Measurements from ENCODE around the gene PLEKHN1.

Gene PLEKHN1

GRCh38 chr1:961132-961669 is 5.1 kb upstream of the PLEKHN1 start:
- no peak for DNase-seq

GRCh38 chr1:962381-963300 is 3.6 kb upstream of the PLEKHN1 start:
- DNase-seq, result no peak

DNA sequence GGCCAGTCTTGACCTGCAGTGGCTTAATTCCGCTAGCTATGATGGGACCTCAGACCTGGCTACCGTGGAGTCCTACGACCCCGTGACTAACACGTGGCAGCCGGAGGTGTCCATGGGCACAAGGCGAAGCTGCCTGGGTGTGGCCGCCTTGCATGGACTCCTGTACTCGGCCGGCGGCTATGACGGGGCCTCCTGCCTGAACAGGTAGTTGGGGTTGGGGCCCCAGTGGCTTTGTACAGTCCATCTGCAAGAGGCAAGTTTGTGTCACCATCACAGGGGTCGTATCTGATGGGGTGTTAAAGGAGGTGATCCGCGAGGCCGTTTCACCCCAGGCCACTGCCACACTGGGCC is 3.0 kb upstream of the PLEKHN1 start:
- no peak for DNase-seq

DNA sequence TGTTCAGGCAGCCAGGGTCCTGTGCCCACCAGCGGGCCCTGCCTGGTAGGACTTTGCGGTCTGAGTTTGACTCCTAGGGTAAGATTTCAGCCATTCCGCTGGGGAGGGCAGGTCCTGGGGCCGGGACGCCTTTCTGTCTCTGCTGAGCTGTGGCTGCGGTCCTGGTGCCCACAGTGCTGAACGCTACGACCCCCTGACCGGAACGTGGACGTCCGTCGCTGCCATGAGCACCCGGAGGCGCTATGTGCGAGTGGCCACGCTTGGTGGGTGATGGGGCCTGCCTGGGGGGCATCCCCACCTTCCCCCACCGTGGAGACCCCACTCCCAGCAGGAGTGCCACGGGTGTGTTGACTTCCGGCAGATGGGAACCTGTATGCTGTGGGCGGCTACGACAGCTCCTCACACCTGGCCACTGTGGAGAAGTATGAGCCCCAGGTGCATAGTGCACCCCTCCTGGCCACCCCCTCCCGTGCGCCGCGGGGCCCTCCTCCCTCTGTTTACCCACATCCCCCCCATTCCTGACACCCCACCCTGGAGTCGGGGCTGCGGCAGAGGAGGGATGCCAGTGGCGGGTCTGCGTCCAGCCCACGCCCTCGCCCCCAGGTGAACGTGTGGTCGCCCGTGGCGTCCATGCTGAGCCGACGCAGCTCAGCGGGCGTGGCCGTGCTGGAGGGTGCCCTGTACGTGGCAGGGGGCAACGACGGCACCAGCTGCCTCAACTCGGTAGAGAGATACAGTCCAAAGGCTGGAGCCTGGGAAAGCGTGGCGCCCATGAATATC is 2.3 kb upstream of the PLEKHN1 start:
- no peak for DNase-seq

GRCh38 chr1:964691-965525 is 1.4 kb upstream of the PLEKHN1 start:
- DNase-seq, result no peak

DNA sequence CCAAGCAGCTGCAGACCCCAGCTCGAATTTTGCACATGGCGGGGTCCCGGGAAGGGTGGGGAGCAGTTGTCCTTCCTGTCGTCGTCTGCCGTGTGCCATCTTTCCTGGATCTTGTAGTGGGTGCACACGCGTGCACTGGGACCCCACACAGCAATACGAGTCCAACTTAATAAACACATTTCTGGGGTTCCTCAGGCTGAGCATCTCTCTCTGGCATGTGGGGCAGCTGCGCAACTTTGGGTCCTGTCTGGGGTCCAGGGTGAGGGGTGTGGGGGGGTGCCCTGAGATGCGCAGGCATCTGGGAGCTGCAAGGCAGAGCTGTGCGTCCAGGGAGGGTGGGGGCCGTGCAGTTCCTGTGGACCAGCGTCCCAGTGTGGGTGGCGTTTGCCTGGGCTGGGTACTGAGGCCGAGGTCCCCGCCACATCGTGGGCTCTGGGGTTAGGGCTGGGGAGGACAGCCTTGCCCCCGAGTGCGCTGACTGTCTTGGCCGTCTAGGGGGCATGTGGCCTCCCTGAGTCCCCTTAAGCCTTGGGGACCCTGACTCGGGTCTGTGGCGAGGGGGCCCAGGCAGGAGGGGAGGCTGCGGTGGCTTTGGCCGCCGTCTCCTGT is 652 bp upstream of the PLEKHN1 start:
- DNase-seq, result no peak

GRCh38 chr1:966704-967300 is 520 bp downstream of the PLEKHN1 start:
- no peak for DNase-seq

DNA sequence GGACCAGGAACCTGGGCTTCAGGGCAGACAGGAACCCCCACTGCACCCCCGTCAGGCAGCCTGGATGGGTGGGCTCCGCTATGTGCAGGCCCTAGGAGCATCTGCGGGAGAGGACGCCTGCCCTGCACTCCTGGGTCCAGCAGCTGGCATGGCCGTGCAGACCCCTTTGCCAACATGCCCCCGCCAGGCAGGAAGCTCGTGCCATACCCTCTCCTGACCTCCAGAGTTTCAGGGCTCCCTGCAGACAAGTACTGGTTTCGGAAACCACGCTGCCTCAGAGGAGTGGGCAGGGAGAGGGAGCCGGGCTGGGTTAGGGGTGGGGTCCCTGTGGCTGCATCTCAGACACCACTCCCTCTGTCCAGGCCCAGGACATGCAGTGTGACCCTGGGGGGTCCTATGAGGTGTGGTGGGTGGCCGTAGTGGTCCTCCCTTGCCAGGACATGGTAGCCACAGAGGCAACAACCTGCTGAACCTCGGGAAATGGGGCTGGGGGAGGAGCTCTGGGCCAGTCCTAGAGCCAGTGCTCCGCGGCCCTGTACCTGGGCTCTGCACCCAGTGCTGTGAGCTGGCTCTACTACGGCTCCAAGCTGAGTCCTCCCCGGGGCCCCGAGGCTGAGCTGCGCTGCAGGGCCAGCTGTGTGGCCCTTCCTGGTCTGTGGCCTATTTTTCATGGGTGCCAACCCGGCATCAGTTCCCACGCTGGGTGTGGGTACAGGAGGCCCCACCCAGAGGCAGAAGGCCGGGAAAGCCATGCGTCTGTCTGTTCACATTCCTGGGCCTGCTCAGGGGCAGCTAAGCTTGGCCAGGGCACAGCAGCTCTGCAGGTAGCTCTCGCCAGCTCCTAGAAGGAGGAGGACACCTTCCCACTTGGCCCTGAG is 1.4 kb downstream of the PLEKHN1 start:
- no peak for DNase-seq

DNA sequence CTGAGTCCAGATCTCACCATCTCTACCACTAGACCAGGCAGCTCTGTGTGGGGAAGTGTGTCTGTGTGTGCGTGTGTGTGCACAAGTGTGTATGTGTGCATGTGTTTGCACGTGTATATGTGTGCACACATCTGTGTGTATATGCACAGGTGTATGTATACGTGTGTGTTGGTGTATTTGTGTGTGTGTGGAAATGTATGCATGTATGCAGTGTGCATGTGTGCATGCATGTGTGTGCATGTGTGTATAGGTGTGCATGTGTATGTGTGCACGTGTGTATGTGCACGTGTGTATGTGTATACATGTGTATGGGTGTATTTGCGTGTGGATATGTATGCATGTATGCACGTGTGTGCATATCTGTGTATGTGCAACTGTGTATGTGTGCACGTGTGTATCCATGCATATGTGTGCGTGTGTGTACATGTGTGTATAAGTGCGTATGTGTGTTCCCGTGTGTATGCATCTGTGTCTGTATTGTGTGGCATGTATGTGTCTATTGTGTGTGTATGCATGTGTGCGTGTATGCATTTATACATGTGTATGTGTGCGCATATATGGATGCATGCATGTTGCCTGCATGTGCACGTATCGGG is 3.1 kb downstream of the PLEKHN1 start:
- no peak for DNase-seq

GRCh38 chr1:970242-970972 is 4.1 kb downstream of the PLEKHN1 start:
- DNase-seq, result no peak

- no peak for DNase-seq
Measured at GRCh38 chr1:970973-971730, 4.9 kb downstream of the PLEKHN1 start.

- DNase-seq, result no peak
Measured at GRCh38 chr1:971751-972506, 5.6 kb downstream of the PLEKHN1 start.

DNA sequence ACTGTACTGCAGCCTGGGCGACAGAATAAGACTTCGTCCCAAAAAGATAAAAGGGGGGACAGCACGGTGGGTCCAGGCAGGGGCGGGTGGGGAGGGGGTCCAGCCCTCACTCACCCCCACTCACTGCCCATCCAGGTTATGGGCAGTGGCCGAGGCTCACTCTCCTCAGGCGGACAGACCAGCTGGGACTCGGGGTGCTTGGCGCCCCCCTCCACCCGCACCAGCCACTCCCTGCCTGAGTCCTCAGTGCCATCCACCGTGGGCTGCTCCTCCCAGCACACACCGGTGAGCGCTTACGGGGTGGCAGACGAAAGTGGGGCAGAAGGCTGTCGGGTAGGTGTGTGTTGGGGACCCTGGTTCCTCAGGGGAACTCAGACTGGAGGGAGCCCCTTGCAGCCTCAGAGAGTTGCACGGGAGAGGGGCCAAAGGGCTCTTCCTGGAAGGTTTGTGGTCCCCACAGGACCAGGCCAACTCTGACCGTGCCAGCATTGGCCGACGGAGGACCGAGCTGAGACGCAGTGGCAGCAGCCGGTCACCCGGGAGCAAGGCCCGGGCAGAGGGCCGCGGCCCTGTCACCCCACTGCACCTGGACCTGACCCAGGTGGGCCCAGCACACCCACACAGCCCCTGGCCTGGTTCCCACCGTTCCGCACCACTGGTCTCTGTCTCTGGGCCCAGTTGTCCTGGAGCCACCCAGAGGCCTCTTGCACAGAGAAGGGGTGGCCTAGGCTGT is 6.6 kb downstream of the PLEKHN1 start:
- DNase-seq, result no peak

GRCh38 chr1:973459-974292 is 7.4 kb downstream of the PLEKHN1 start:
- no peak for DNase-seq

GRCh38 chr1:974293-974640 is 8.0 kb downstream of the PLEKHN1 start:
- DNase-seq, result no peak

GRCh38 chr1:974687-975328 is 8.5 kb downstream of the PLEKHN1 start:
- DNase-seq, result no peak
